Medulla oblongata (tissue), 1 donor: ENCODE measurements around the gene ERVK3-1.

Source experiments
- DNase-seq: peaks from one replicate; pipeline ENCODE4 v3.0.0-alpha.2; 2015; ENCODE audit errors: extremely low spot score

ERVK3-1 gene

GRCh38 chr19:58364146-58364545, 59.0 kb downstream of the ERVK3-1 start:
- DNase-seq: no peak
